Endometrial microvascular endothelial cells (primary cell): Measurements from ENCODE around the gene CFDP1. TPM values are rescaled to one million over a fixed set of nuclear protein-coding genes. Genes with fewer than 3 reads are reported as not detected.

ENCODE experiments used
- in situ Hi-C: cut with HindIII; loops from 2 replicates; pipeline ENCODE4 v1.10.0; 2017; ENCODE audit warnings: low sequenced_read_pairs, low pct_unique_long_range_greater_than_20kb; ENCODE audit errors: inconsistent ontology term
- total RNA-seq: library from RNA; depleted of rRNA; stranded (reverse); fragments of >200 nt; gene quantifications from one replicate; pipeline ENCODE4 v1.2.3, GENCODE V29; 2015; ENCODE audit errors: inconsistent ontology term

The CFDP1 gene
- total RNA-seq, 1 donor from 2014 or later, result 60.5 TPM

GRCh38 chr16:75382611-75383010 lies 50.7 kb downstream of the CFDP1 start:
- in situ Hi-C loops, result loop anchor here (25.0 kb wide), 1 partner anchor 145 kb away; no protein-coding TSS in a partner anchor

- in situ Hi-C loops, result loop anchor here (25.0 kb wide), 1 partner anchor 144 kb away; no protein-coding TSS in a partner anchor
Observed at GRCh38 chr16:75380870-75381269, 52.4 kb downstream of the CFDP1 start.

- in situ Hi-C loops, result loop anchor here (25.0 kb wide), 1 partner anchor 143 kb away; no protein-coding TSS in a partner anchor
Observed at GRCh38 chr16:75379911-75380847, 53.1 kb downstream of the CFDP1 start.

- in situ Hi-C loops, result loop anchor here (25.0 kb wide), 1 partner anchor 142 kb away; no protein-coding TSS in a partner anchor
Observed at GRCh38 chr16:75379339-75379738, 54.0 kb downstream of the CFDP1 start.

GRCh38 chr16:75378616-75379015 lies 54.7 kb downstream of the CFDP1 start:
- in situ Hi-C loops, result loop anchor here (25.0 kb wide), 1 partner anchor 141 kb away; no protein-coding TSS in a partner anchor

GRCh38 chr16:75377729-75378386 lies 55.4 kb downstream of the CFDP1 start:
- in situ Hi-C loops, result loop anchor here (25.0 kb wide), 1 partner anchor 141 kb away; no protein-coding TSS in a partner anchor

- in situ Hi-C loops, result loop anchor here (25.0 kb wide), 1 partner anchor 139 kb away; no protein-coding TSS in a partner anchor
Observed at GRCh38 chr16:75376475-75377161, 56.7 kb downstream of the CFDP1 start.

GRCh38 chr16:75374388-75374787 lies 58.9 kb downstream of the CFDP1 start:
- in situ Hi-C loops, result no loop called here

GRCh38 chr16:75372236-75372856 lies 61.0 kb downstream of the CFDP1 start:
- in situ Hi-C loops, result no loop called here

- in situ Hi-C loops, result no loop called here
Observed at GRCh38 chr16:75371171-75371570, 62.1 kb downstream of the CFDP1 start.

- in situ Hi-C loops, result no loop called here
Observed at GRCh38 chr16:75364286-75364791, 69.0 kb downstream of the CFDP1 start.

- in situ Hi-C loops, result no loop called here
Observed at GRCh38 chr16:75362846-75363245, 70.5 kb downstream of the CFDP1 start.

- in situ Hi-C loops, result no loop called here
Observed at GRCh38 chr16:75361936-75362335, 71.4 kb downstream of the CFDP1 start.

- in situ Hi-C loops, result no loop called here
Observed at GRCh38 chr16:75354170-75354569, 79.1 kb downstream of the CFDP1 start.

GRCh38 chr16:75351183-75351582 lies 82.1 kb downstream of the CFDP1 start:
- in situ Hi-C loops, result no loop called here

- in situ Hi-C loops, result no loop called here
Observed at GRCh38 chr16:75345711-75346110, 87.6 kb downstream of the CFDP1 start.

GRCh38 chr16:75343941-75344340 lies 89.4 kb downstream of the CFDP1 start:
- in situ Hi-C loops, result loop anchor here (5.0 kb wide), 1 partner anchor 37 kb away; no protein-coding TSS in a partner anchor

GRCh38 chr16:75343286-75343685 lies 90.0 kb downstream of the CFDP1 start:
- in situ Hi-C loops, result loop anchor here (5.0 kb wide), 1 partner anchor 36 kb away; no protein-coding TSS in a partner anchor
